K562 (cell line): Measurements from ENCODE around the gene AGRN. TPM values are rescaled to one million over a fixed set of nuclear protein-coding genes. Genes with fewer than 3 reads are reported as not detected.

Source experiments
- BMI1 ChIP-seq: fragments of 150-350 bp; IDR thresholded peaks from 2 replicates; pipeline ENCODE4 v1.6.1; 2014; ENCODE audit warnings: low read length
- CREM ChIP-seq: IDR thresholded peaks from 2 replicates; pipeline ENCODE4 v1.6.1; 2014; ENCODE audit warnings: antibody characterized with exemption, low read depth
- CTBP1 ChIP-seq: fragments of 450-650 bp; IDR thresholded peaks from 2 replicates; pipeline ENCODE4 v1.6.1; 2016; ENCODE audit warnings: borderline replicate concordance
- FIP1L1 ChIP-seq: fragments of 200-400 bp; formaldehyde crosslinking; IDR thresholded peaks from 2 replicates; pipeline ENCODE4 v1.6.1; 2018; ENCODE audit warnings: mild to moderate bottlenecking, low read depth, low read length; ENCODE audit not compliant: poor library complexity, severe bottlenecking
- FOXJ2 ChIP-seq: fragments of 200-800 bp; sonication (Bioruptor generic); IDR thresholded peaks from 2 replicates; pipeline ENCODE4 v1.6.1; 2016; ENCODE audit warnings: missing genetic modification characterization, missing compliant biosample characterization
- FOXJ3 ChIP-seq: sonication (generic); formaldehyde crosslinking; IDR thresholded peaks from 2 replicates; pipeline ENCODE4 v1.4.0; 2020; ENCODE audit warnings: mild to moderate bottlenecking, missing genetic modification reagents
- JUNB ChIP-seq: fragments of 450-650 bp; formaldehyde crosslinking; conservative IDR thresholded peaks from 2 replicates; pipeline ENCODE4 v1.4.0; 2020; ENCODE audit warnings: mild to moderate bottlenecking
- NFXL1 ChIP-seq: fragments of 450-650 bp; formaldehyde crosslinking; IDR thresholded peaks from 2 replicates; pipeline ENCODE4 v1.4.0; 2021; ENCODE audit warnings: mild to moderate bottlenecking
- NRF1 ChIP-seq, 2 experiments: fragments of 450-650 bp; IDR thresholded peaks in 1 of 2; conservative IDR thresholded peaks in 1 of 2; 2 replicates each; pipeline ENCODE4 v1.6.1; 2014; ENCODE audit warnings: mild to moderate bottlenecking in 2 of 2
- POU5F1 ChIP-seq: fragments of 150-350 bp; IDR thresholded peaks from 2 replicates; pipeline ENCODE4 v1.6.1; 2014; ENCODE audit warnings: borderline replicate concordance, low read length, low read depth, mild to moderate bottlenecking; ENCODE audit not compliant: partially characterized antibody
- RAD21 ChIP-seq, 2 experiments: fragments of 250-450 bp in 1 of 2; fragments of 450-650 bp in 1 of 2; sonication (Bioruptor Pico) in 1 of 2; formaldehyde crosslinking in 1 of 2; IDR thresholded peaks in 1 of 2; conservative IDR thresholded peaks in 1 of 2; 2 replicates each; pipeline versions ENCODE4 v1.4.0 to v1.8.0; 2020 to 2022; ENCODE audit warnings: mild to moderate bottlenecking in 2 of 2, moderate library complexity in 1 of 2
- SAP30 ChIP-seq: fragments of 200-600 bp; sonication (generic); IDR thresholded peaks from 2 replicates; pipeline ENCODE4 v1.6.1; 2012; ENCODE audit warnings: borderline replicate concordance, low read depth, mild to moderate bottlenecking, moderate library complexity, low read length, control low read depth, inconsistent platforms; ENCODE audit not compliant: insufficient read depth, poor library complexity, severe bottlenecking
- SRSF9 ChIP-seq: fragments of 200-400 bp; formaldehyde crosslinking; IDR thresholded peaks from 2 replicates; pipeline ENCODE4 v1.6.1; 2017; ENCODE audit warnings: low read depth, low read length, borderline replicate concordance
- STAG1 ChIP-seq: sonication (generic); formaldehyde crosslinking; IDR thresholded peaks from 2 replicates; pipeline ENCODE4 v1.5.0; 2020; ENCODE audit warnings: missing genetic modification reagents, borderline replicate concordance
- STAT5A ChIP-seq: IDR thresholded peaks from 2 replicates; pipeline ENCODE4 v1.6.1; 2012; ENCODE audit warnings: low read length, inconsistent platforms, borderline replicate concordance
- TCF7L2 ChIP-seq: fragments of 150-350 bp; IDR thresholded peaks from 2 replicates; pipeline ENCODE4 v1.6.1; 2016; ENCODE audit warnings: low read depth, mild to moderate bottlenecking, low read length, moderate library complexity
- polyA plus RNA-seq, 8 experiments: library from polyadenylated mRNA; depleted of rRNA in 4 of 8; stranded (reverse) in 5 of 8; unstranded in 3 of 8; fragments of >200 nt; fragmentation: Nextera tagmentation in 2 of 8; fragmentation: Illumina TruSeq in 1 of 8; extraction: Ambion mirVana in 2 of 8; extraction: Trizol in 1 of 8; gene quantifications; 2 replicates each; pipeline versions ENCODE4 v1.2.1 to v1.2.3, GENCODE V29; 2011 to 2014; ENCODE audit warnings: inconsistent platforms in 1 of 8, missing spikeins in 1 of 8
- total RNA-seq, 7 experiments: library from RNA; depleted of rRNA in 6 of 7; stranded (reverse); fragments of >200 nt in 6 of 7; fragmentation: Illumina TruSeq in 2 of 7; extraction: Trizol in 2 of 7; gene quantifications; 2 replicates each; pipeline versions ENCODE4 v1.2.1 to v1.2.3, GENCODE V29; 2011 to 2021; ENCODE audit warnings: low replicate concordance in 1 of 7
- TF ChIP-seq, protein P1 (sequence below): fragments of 450-650 bp; IDR thresholded peaks from 2 replicates; pipeline ENCODE4 v1.6.1; 2016; ENCODE audit warnings: low read depth, mild to moderate bottlenecking, moderate library complexity
- TF ChIP-seq, protein P2 (sequence below): sonication (generic); formaldehyde crosslinking; IDR thresholded peaks from 2 replicates; pipeline ENCODE4 v1.9.0; 2022; ENCODE audit warnings: mild to moderate bottlenecking, missing genetic modification reagents
- TF ChIP-seq, protein P3 (sequence below), 2 experiments: fragments of 450-650 bp; IDR thresholded peaks; 2 replicates each; pipeline ENCODE4 v1.6.1; 2016
- TF ChIP-seq, protein P4 (sequence below), 2 experiments: IDR thresholded peaks in 1 of 2; conservative IDR thresholded peaks in 1 of 2; 2 replicates each; pipeline ENCODE4 v1.6.1; 2016; ENCODE audit warnings: low read depth in 2 of 2, mild to moderate bottlenecking in 1 of 2, missing compliant biosample characterization in 1 of 2, missing genetic modification characterization in 1 of 2, moderate library complexity in 1 of 2
- TF ChIP-seq, protein P5 (sequence below): fragments of 450-650 bp; IDR thresholded peaks from 2 replicates; pipeline ENCODE4 v1.6.1; 2016; ENCODE audit warnings: missing biosample characterization, missing genetic modification characterization

The AGRN gene
- total and polyA plus RNA-seq, 9 of the 15 experiments (the other 6 are each of a cell fraction or from before 2014, with no cell fraction given), result 0.04 to 111 (median 18.1) TPM

DNA sequence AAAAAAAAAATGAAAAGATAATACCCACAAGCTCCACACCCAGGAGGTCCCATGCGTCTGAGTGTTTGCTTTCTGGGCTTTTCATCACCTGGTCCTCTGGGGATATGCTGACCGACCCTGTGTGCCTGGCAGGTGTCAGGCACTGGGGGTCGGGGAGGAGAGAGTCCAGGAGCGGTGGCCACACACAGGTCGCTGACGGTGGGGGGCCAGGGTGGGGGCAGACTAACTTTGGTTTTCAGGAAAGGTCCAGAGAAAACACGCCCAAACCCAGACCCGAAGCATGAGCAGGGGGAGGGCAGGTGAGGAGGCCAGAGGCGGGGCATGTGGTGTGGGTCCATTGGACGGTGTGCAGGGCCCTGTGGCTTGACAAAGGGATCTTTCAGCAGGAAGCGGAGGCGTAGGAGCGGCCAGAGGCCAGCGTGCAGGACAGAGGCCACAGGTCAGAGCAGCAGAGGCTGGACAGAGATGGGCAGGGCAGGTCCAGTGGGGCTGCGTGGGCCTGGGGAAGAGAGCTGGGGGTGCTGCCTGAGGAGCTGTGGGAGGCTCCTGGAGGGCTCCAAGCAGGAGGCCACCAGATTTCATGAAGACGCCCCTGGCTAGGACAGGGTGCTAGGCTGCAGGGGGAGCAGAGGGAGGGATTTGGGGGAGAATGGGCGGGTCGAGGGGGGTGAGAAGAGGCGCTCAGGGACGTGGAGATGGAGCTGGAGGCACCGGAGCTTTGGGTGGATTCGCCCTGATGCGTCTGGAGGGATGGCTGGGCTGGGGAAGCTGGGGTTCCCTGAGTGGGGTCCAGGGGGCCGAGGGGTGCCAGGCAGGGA is 38.4 kb downstream of the AGRN start (continued):
- TF ChIP-seq, protein P1, sequence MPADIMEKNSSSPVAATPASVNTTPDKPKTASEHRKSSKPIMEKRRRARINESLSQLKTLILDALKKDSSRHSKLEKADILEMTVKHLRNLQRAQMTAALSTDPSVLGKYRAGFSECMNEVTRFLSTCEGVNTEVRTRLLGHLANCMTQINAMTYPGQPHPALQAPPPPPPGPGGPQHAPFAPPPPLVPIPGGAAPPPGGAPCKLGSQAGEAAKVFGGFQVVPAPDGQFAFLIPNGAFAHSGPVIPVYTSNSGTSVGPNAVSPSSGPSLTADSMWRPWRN, result no peak
- TF ChIP-seq FOXJ2, result no peak
- TF ChIP-seq JUNB (CRISPR knock-in tag), result no peak
- TF ChIP-seq, protein P2, sequence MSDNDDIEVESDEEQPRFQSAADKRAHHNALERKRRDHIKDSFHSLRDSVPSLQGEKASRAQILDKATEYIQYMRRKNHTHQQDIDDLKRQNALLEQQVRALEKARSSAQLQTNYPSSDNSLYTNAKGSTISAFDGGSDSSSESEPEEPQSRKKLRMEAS (CRISPR knock-in tag), result peak; percentile 86
- TF ChIP-seq FOXJ3 (CRISPR knock-in tag), result no peak
- no peak for TF ChIP-seq BMI1
- TF ChIP-seq NRF1 (conservative IDR thresholded peaks at IDR 0.05 in 1 of 2, IDR thresholded peaks at IDR 0.05 in 1 of 2), result peak; percentile 48; a peak in 3 of 4 replicates
- TF ChIP-seq, protein P3, sequence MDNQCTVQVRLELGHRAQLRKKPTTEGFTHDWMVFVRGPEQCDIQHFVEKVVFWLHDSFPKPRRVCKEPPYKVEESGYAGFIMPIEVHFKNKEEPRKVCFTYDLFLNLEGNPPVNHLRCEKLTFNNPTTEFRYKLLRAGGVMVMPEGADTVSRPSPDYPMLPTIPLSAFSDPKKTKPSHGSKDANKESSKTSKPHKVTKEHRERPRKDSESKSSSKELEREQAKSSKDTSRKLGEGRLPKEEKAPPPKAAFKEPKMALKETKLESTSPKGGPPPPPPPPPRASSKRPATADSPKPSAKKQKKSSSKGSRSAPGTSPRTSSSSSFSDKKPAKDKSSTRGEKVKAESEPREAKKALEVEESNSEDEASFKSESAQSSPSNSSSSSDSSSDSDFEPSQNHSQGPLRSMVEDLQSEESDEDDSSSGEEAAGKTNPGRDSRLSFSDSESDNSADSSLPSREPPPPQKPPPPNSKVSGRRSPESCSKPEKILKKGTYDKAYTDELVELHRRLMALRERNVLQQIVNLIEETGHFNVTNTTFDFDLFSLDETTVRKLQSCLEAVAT (IDR thresholded peaks at IDR 0.05), result no peak
- TF ChIP-seq NFXL1, result no peak
- no peak for TF ChIP-seq TCF7L2
- TF ChIP-seq, protein P4, sequence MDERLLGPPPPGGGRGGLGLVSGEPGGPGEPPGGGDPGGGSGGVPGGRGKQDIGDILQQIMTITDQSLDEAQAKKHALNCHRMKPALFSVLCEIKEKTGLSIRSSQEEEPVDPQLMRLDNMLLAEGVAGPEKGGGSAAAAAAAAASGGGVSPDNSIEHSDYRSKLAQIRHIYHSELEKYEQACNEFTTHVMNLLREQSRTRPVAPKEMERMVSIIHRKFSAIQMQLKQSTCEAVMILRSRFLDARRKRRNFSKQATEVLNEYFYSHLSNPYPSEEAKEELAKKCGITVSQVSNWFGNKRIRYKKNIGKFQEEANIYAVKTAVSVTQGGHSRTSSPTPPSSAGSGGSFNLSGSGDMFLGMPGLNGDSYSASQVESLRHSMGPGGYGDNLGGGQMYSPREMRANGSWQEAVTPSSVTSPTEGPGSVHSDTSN (CRISPR knock-in tag; IDR thresholded peaks at IDR 0.05; ENCODE audit: low read depth), result no peak
- TF ChIP-seq, protein P4 (tag; conservative IDR thresholded peaks at IDR 0.05; ENCODE audit: low read depth), result no peak
- TF ChIP-seq, protein P5, sequence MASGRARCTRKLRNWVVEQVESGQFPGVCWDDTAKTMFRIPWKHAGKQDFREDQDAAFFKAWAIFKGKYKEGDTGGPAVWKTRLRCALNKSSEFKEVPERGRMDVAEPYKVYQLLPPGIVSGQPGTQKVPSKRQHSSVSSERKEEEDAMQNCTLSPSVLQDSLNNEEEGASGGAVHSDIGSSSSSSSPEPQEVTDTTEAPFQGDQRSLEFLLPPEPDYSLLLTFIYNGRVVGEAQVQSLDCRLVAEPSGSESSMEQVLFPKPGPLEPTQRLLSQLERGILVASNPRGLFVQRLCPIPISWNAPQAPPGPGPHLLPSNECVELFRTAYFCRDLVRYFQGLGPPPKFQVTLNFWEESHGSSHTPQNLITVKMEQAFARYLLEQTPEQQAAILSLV (tag), result no peak
- no peak for TF ChIP-seq SRSF9
- no peak for TF ChIP-seq STAG1 (CRISPR knock-in tag)
- no peak for TF ChIP-seq RAD21 (CRISPR knock-in tag; conservative IDR thresholded peaks at IDR 0.05 in 1 of 2, IDR thresholded peaks at IDR 0.05 in 1 of 2)
- TF ChIP-seq POU5F1, result no peak
- TF ChIP-seq FIP1L1, result no peak
- peak; percentile 53; the same call in 1 of the 2 replicates for TF ChIP-seq CREM
- TF ChIP-seq CTBP1, result peak; percentile 62
- no peak for TF ChIP-seq STAT5A
- peak; percentile 26 for TF ChIP-seq SAP30
